Measurements from ENCODE around the gene SPEF1.
A peak's percentile ranks its signal among the peaks of the same experiment; 100 is the strongest.

GRCh38 chr20:3767427-3768341, 13.6 kb downstream of the SPEF1 start, which contains the start of gene ADISSP:
- no peak for TF ChIP-seq CTCF (IDR thresholded peaks at IDR 0.05)
- peak in 3 of 4 donors; percentile 49 to 74 (median 53) for TF ChIP-seq POLR2A (IDR thresholded peaks at IDR 0.05)

Data from esophagus squamous epithelium (tissue), 4 donors.